Cardiac septum (tissue), 1 donor: ENCODE results near the gene WWTR1. TPM values are rescaled to one million over a fixed set of nuclear protein-coding genes. Genes with fewer than 3 reads are reported as not detected.

ENCODE experiments used
- DNase-seq: peaks from one replicate; pipeline ENCODE4 v3.0.0-alpha.2; 2020; ENCODE audit warnings: low spot score
- intact Hi-C: fragments of 100-400 bp; cut with DNase I; formaldehyde crosslinking; loops from one replicate; pipeline ENCODE4 v1.14.0; 2022
- total RNA-seq: library from RNA; stranded (reverse); fragmentation: NEBNext Ultra II Directional; extraction: Animal tissue kit (Norgen Biotek cat#: 25700); gene quantifications from one replicate; pipeline ENCODE4 v1.2.1, GENCODE V29; 2021
- donor health status: DM: no; HTN: no; CAD: no.

Gene WWTR1
- total RNA-seq, 1 donor from 2014 or later, result 82.7 TPM

- DNase-seq, result no peak
- intact Hi-C loops, result no loop called here
Measured at GRCh38 chr3:149628957-149629670, 28.7 kb downstream of the WWTR1 start.

- intact Hi-C loops, result no loop called here
- no peak for DNase-seq
Measured at GRCh38 chr3:149626671-149627070, 31.2 kb downstream of the WWTR1 start.

- intact Hi-C loops, result no loop called here
- no peak for DNase-seq
Measured at GRCh38 chr3:149625795-149626194, 32.0 kb downstream of the WWTR1 start.

- DNase-seq, result no peak
Measured at GRCh38 chr3:149623824-149624223, 34.0 kb downstream of the WWTR1 start.

GRCh38 chr3:149621218-149622005 is 36.4 kb downstream of the WWTR1 start:
- intact Hi-C loops, result loop anchor here (2.0 to 5.0 kb wide), 2 partner anchors 35 to 96 kb away; no protein-coding TSS in a partner anchor
- no peak for DNase-seq

More at GRCh38 chr3:149623824-149624223, 34.0 kb downstream of the WWTR1 start:
- intact Hi-C loops, result loop anchor here (5.0 kb wide), 1 partner anchor 93 kb away; no protein-coding TSS in a partner anchor

- intact Hi-C loops, result loop anchor here (2.0 to 5.0 kb wide), 2 partner anchors 36 to 97 kb away; no protein-coding TSS in a partner anchor
Measured at GRCh38 chr3:149620291-149621020, 37.4 kb downstream of the WWTR1 start.

GRCh38 chr3:149619136-149619535 is 38.7 kb downstream of the WWTR1 start:
- intact Hi-C loops, result loop anchor here (1.0 to 5.0 kb wide), 2 partner anchors 28 to 37 kb away; no protein-coding TSS in a partner anchor
- DNase-seq, result no peak

More at GRCh38 chr3:149620291-149621020, 37.4 kb downstream of the WWTR1 start:
- DNase-seq, result no peak

- intact Hi-C loops, result loop anchor here (1.0 to 5.0 kb wide), 2 partner anchors 27 to 36 kb away; no protein-coding TSS in a partner anchor
Measured at GRCh38 chr3:149618151-149619123, 39.4 kb downstream of the WWTR1 start.

GRCh38 chr3:149615731-149616221 is 42.0 kb downstream of the WWTR1 start:
- intact Hi-C loops, result loop anchor here (5.0 kb wide), 1 partner anchor 33 kb away; no protein-coding TSS in a partner anchor
- DNase-seq, result no peak

More at GRCh38 chr3:149618151-149619123, 39.4 kb downstream of the WWTR1 start:
- no peak for DNase-seq

- intact Hi-C loops, result no loop called here
- DNase-seq, result no peak
Measured at GRCh38 chr3:149613988-149614387, 43.8 kb downstream of the WWTR1 start.

- intact Hi-C loops, result no loop called here
- DNase-seq, result no peak
Measured at GRCh38 chr3:149612456-149612855, 45.4 kb downstream of the WWTR1 start.

- no peak for DNase-seq
- intact Hi-C loops, result no loop called here
Measured at GRCh38 chr3:149611149-149611548, 46.7 kb downstream of the WWTR1 start.

- intact Hi-C loops, result no loop called here
Measured at GRCh38 chr3:149610351-149611105, 47.3 kb downstream of the WWTR1 start.

GRCh38 chr3:149609595-149609994 is 48.2 kb downstream of the WWTR1 start:
- intact Hi-C loops, result no loop called here
- DNase-seq, result no peak

More at GRCh38 chr3:149610351-149611105, 47.3 kb downstream of the WWTR1 start:
- DNase-seq, result no peak

- intact Hi-C loops, result no loop called here
- DNase-seq, result no peak
Measured at GRCh38 chr3:149608987-149609386, 48.8 kb downstream of the WWTR1 start.

GRCh38 chr3:149605902-149606301 is 51.9 kb downstream of the WWTR1 start:
- intact Hi-C loops, result no loop called here
- DNase-seq, result no peak

- DNase-seq, result no peak
- intact Hi-C loops, result no loop called here
Measured at GRCh38 chr3:149604125-149604875, 53.5 kb downstream of the WWTR1 start.
